Stimulated activated CD8-positive, alpha-beta memory T cell treated with anti-CD3 and anti-CD28 coated beads, Interleukin-15, amount 100 ng/mL, for 48 hours (primary cell): ENCODE data around the gene MYMK.

ENCODE experiments used
- DNase-seq, 2 donors: peaks; one replicate each; pipeline ENCODE4 v3.0.0-alpha.2; 2020; ENCODE audit warnings: low read depth in 2 of 2

Gene MYMK

DNA sequence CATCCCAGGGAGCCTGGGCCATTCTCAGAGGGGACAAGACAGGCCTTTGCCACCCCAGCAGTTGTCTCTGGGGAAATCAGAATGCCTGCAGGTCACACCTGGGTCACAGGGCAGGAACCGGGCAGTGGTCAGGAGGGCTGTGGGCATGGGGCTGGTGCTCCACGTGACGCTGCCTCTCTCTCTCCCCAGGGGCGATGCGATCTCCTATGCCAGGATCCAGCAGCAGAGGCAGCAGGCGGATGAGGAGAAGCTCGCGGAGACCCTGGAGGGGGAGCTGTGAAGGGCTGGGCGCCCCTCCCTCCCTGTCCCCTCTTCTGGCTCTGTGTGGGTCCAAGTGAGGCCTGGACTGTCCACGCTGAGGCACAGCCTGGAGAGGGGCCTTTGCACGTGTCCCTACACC is 56.4 kb downstream of the MYMK start:
- no peak for DNase-seq

GRCh38 chr9:133467101-133467500 is 57.7 kb downstream of the MYMK start:
- DNase-seq: no peak

GRCh38 chr9:133465984-133466383 is 58.8 kb downstream of the MYMK start:
- no peak for DNase-seq

- DNase-seq: no peak
Measured at GRCh38 chr9:133464638-133465037, 60.1 kb downstream of the MYMK start.
